HG02943 (cell line): ENCODE data around the gene PDCD5.

Source experiments
- ATAC-seq: cut with Tn5 transposase; IDR thresholded peaks from one replicate; pipeline ENCODE4 v1.9.1; 2021; ENCODE audit warnings: mild to moderate bottlenecking, low read depth, moderate library complexity; ENCODE audit not compliant: unreplicated experiment

PDCD5 gene

DNA sequence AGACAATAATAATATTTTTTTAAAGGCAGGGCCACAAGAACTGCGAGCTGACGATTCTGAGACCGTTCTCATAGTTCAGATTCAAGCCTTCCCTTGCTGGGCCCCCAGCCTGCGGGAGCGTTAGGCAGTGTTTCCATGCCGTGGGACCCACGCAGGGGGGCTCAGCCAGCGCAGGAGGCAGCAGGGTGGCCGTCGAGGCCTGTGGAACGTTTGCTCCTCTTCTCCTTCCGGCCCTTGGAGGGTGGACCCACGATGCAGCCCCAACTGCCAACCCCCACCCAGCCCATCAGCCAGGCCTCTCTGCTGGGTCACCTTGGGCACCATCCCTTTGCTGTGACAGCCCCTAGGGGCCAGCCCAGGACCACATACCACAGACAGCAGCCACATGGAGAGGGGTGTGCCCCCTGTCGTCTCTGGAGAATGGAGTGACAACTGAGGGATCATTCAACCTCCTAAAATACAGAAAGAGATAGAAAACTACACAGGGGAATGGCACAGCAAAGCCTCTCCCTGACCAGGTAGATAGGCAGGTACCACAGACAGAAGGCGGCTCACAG, 46.8 kb downstream of the PDCD5 start:
- no peak for ATAC-seq

DNA sequence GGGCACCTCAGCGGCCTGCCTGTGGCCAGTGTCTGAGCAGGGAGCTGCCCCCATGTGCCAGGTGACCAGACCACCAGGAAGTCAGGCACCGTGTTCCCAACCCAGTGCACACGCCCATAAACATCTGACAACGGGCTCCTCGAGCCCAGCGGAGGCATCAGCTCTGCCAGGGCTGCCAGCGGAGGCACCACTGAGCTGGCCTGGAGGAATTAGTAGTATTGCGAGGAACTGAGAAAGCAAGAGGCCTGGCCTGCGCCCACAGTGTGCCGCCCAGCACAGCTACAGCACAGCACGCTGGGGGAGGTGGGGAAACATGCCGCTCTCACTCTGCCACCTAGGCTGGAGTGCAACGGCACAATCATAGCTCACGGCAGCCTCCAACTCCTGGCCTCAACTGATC, 49.3 kb downstream of the PDCD5 start:
- ATAC-seq: no peak

DNA sequence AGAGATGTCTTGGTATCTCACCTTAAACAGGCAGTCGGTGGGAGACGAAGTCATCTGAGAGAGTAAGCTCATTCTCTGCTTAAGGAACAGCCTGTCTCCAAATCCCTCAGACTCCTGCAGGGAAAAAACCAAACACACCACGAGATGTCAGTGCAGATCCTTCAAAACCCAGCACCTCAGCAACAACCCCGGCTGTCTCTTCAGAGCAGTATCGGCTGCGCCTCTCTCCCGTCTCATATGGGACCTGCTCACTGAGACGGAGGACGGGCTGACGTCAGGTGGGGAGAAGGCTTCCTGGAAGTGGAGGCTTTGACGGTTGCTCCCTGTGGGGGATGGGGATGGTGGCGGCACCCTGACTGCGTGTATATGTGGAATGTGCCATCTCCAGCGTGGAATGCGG, 50.4 kb downstream of the PDCD5 start:
- ATAC-seq: no peak
